COLO668 (cell line): ENCODE results near the gene SLCO6A1.
A peak's percentile ranks its signal among the peaks of the same experiment; 100 is the strongest.

Experiments used
- DNase-seq: peaks from one replicate; lab custom pipeline; 2025; ENCODE audit not compliant: unreplicated experiment; lab: John Stamatoyannopoulos, UW

The SLCO6A1 gene

DNA sequence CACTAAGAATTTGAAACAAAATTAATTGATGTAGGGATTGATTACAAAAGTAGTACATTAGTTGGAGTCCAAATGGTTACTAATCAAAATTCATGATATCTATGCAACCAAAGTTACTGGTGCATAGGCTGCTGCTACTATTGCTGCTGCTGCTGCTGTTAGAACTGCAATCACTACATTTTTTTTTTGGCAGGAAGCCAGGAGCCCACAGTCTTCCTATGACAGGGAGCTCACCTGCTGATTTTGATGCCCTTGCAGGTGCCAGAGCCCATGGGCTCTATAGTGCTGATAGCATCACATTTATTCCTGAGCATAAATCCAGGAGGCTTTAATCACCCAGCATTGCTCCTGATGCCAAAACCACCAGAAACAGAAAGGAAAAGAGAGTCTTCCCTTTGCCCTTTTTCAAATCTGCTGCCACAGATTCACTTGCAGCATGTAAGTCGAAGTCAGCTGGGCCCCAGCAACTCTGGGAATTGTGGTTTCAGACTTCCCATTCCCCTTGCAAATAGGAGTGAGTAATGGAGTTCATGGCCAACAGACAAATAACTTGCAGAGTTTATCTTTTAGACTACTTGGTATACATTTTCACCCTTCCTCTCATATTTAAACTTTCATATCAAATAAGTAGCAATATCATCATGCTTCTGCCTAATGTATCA lies 17.6 kb downstream of the SLCO6A1 start:
- peak; percentile 44 for DNase-seq

DNA sequence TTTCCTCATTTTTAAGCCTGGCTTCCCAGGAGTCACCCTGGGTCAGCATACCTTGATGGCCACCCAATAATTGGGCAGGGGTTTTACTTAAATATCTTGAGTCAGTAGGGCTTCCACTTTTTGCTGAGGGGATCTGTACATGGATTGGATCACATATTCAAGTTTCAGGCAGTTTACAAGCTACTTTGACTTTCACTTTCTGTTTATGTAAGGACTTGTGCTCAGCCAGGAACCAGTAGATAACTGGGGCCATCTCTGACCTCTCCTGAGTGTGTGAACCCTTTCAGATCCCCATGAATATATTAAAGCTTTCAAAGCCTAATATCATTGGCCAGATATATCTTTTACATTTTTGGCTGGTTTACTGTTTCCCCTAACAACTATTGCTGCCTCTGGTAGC lies 45.1 kb downstream of the SLCO6A1 start:
- no peak for DNase-seq

DNA sequence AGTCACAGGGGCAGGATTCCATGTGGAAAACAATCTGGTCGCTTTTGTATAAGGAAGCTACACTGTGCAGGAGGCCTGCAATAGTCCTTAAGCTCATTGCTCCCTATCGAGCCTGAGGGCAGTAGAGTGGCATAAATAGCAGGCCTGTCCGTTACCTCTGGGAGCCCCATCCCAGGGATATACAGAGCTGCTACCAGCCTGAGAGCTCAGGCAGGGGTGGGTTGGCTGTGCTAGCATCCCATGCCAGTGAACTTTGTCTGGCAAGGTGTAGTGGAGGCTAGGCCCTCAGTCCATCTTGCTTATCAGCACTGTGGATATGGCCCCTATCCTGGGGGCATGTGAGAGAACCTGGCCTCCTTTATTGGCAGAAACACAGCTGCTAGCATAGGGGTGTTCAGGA lies 47.7 kb downstream of the SLCO6A1 start:
- no peak for DNase-seq

DNA sequence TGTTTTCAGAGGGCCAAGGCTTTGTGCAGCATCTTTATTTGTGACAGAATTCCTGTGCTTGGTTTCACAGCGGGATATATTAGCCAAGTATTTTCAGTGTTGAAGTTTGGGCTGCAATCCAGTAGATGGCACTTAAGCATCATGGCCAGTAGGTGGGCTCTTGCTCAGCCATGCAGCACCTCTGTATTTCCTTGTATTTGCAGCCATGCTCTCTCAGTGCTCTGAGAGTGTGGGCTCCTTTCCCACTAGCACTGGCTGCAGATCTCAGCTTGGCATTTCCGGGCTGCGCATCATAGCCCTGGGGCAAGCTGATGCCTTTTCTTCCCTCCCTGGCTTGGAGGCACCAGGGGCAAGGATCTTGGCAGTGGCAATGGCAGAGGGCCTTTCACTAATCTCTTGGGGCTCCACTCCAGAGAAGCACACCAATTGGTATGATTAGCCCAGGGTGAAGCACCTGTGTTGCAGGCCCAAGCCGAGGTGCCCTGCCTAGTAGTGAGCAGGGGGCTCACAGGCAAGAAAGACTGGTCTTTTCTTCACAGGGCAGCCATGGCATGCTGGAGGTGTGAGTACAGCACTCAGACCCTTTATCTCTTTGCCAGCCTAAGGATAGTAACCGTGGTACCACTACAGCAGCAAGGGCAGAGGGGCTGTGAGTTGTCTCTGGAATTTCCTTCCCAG lies 48.3 kb downstream of the SLCO6A1 start:
- DNase-seq, result no peak

DNA sequence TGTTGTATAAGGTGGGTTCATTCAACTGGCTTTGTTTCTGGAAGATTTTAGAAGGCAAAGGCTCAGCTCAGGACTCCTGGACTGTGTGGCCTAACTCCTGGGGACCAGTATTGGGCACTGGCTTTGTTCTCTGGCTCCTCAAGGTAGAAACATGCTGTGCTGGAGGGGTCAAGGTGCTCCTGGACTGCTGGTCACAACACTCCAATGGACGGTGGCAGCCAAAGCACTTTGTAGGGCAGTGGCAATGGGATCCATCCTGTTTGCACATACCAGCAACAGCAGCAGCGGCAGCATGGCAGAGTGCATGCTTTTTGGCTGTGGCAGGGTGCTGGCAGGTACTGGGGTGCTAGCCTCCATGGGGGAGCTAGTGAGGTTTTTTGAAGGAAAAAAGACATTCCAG lies 65.3 kb downstream of the SLCO6A1 start:
- DNase-seq, result no peak

DNA sequence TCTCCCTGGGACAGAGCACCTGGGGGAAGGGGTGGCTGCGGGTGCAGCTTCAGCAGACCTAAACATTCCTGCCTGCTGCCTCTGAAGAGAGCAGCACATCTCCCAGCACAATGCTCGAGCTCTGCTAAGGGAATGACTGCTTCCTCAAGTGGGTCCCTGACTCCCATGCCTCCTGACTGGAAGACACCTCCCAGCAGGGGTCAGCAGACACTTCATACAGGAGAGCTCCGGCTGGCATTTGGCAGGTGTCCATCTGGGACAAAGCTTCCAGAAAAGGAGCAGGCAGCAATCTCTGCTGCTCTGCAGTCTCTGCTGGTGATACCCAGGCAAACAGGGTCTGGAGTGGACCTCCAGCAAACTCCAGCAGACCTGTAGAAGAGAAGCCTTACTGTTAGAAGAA lies 77.2 kb downstream of the SLCO6A1 start:
- peak; percentile 6 for DNase-seq

DNA sequence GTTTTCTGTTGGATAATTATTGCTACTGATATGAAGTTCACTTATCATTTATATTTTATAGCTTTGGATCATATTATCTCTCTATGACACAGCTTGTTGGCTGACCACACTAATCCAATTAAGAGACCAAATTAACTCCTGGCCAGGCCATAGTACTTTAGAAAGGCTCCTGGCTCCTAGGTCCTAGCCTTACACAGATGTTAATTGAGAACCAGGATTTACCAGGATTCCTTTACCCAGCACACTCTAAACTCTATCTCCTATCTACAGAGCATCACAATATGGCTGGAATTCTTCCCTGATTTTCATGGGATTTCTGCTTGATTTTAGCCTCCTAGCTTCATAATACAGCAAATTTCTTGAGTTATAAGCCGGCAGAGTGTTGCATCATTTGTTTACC lies 80.3 kb downstream of the SLCO6A1 start:
- DNase-seq, result no peak

DNA sequence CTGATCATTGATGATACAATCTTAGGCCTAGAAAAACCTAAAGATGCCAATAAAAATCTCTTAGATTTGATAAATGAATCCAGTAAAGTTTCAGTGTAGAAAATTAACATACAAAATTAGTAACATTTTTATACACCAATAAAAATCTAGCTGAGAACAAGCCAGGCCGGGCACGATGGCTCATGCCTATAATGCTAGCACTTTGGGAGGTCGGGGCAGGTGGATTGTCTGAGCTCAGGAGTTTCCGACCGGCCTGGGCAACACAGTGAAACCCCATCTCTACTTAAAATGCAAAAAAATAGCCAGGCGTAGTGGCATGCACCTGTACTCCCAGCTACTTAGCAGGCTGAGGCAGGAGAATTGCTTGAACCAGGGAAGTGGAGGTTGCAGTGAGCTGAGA lies 84.4 kb downstream of the SLCO6A1 start:
- no peak for DNase-seq

DNA sequence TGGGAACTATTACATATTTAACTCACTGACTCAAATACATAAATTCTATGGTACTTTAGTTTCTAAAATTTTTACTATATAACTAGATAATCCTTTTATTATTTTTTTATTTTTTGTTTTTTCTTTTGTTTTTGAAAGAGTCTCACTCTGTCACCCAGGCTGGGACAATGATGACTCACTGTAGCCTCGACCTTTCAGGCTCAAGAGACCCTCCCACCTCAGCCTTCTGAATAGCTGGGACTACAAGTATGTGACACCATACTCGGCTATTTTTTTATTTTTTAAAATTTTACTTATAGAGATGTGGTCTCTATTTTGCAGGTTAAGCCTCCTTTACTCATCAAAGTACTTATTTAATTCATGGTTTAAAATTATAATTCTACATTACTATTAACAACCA lies 110.6 kb downstream of the SLCO6A1 start:
- no peak for DNase-seq

DNA sequence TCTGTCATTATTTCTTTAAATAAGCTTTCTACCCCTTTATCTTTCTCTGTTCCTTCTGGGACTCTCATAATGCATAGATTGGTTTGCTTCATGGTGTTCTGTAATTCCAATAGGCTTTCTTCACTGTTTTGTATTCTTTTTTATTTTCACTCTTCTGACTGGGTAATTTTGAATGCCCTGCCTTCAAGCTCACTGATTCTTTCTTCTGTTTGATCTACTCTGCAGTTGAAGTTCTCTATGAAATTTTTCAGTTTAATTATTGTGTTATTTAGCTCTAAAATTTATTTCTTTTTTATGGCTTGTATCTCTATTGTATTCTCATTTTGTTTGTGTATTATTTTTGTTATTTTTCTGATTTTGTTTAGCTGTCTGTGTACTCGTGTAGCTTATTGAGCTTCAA lies 113.4 kb downstream of the SLCO6A1 start:
- DNase-seq, result no peak

DNA sequence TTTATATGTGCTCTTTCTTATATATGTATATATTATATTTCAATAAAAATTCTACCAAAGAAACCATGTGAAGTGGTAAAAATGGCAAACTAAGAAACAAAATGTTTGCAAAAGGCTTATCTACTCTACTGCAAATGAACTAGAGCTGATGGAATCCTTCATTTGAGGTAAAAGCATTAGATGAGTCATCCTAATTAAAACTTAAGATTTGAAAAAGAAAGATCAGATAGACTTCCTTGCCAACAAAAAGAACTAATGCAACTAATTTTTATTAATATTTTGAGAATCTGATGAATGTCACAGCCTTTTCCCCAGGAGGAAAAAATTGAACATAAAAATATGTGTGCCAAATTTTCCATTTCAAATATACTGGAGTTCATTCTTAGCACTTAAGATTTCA lies 118.6 kb downstream of the SLCO6A1 start:
- DNase-seq, result no peak

DNA sequence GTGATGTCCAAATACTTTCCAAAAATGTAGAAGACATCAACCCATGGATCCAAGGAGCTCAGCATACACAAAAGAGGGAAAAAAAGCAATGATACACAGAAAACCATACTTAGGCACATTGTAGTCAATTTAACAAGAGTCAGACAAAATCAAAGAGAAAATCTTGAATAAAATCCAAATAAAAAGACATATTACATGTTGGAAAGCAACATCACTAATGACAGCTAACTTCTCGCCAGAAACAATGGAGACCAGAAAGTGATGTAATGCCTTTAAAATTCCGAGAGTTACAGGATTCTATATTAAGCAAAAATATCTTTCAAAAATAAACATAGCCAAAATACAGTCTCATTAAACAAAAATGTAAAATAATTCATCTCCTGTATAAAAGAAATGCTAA lies 122.9 kb downstream of the SLCO6A1 start:
- no peak for DNase-seq

DNA sequence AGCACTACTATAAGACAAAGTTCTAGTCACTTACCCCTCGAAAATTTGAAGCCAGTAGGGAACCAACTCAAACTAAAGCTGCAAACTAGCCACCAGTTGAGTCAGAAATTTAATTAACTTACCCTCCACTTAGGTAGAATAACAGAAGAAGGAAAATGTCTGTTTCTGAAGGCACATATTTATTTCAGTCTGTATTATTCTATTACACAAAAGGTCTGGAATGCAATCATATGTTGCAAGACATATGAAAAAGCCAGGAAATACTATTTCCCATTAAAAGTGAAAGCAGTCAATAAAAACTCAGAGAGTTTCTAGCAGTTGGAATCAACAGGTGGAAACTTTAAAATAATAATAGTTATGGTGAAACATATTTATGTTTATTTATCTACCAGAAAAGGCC lies 123.5 kb downstream of the SLCO6A1 start:
- no peak for DNase-seq

DNA sequence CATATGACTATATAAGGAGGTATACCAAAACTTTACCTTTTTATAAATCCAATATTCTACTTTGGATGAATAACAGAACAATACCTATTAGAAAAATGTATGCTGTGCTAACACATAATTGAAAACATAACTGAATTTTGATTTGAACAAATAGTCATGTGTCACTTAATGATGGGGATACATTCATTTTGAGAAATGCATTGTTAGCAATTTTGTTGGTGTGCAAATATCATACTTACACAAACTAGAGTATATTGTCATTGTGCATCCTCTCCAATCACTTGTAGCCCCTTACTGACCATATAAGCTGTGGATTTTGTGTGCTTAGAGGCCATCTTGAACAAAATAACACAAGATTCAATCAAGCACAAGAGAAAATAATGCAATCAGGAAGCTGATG lies 130.4 kb downstream of the SLCO6A1 start:
- no peak for DNase-seq

DNA sequence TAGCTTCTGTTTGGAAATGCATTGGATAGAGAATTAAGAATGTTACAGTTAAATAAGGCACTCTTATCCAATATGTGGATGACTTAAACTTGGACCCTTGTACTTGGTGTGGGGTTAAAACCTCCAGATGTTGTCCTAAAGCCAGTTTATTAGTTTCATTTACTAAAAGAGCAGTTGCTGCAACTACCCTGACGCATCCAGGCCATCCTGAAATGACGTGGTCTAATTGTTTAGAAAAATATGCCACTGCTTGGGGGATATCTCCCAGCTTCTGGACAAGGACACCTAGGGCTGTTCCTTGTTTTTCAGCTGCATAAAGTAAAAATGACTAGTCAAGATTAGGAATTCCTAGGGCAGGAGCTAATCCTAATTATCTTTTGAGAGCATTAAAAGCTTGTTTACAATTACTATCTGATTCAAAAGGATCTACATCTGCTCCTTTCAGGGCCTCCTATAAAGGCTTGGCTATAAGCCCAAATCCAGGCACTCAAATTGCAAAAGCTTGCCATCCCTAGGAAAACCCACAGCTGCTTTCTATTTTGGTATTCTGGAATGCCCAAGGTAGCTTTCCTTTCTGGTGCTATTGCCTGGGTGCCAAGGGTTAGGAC lies 157.0 kb downstream of the SLCO6A1 start:
- no peak for DNase-seq

DNA sequence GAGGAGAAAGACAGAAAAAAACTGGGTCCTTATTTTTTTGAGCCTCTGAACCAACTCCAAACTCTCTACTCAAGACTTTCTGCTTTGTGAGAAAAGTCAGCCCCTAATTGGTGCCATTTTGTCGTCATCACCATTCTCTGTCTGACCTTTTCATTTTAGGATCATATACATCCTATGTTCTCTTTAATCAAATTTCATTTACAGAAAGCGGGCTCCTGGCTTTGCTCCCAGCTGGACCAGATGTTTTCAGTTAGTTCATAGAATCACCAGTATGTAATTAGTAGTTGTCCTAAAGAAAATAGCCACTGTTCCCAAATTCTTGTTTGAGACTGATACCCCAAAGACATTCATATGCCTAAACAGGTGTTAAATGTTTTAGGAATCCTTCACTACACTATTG lies 174.1 kb downstream of the SLCO6A1 start:
- DNase-seq, result no peak
